ENCODE data around the gene CTBP2. TPM values are rescaled to one million over a fixed set of nuclear protein-coding genes. Genes with fewer than 3 reads are reported as not detected.

The CTBP2 gene
- total RNA-seq, 1 experiment from 2014 or later = 212 TPM

DNA sequence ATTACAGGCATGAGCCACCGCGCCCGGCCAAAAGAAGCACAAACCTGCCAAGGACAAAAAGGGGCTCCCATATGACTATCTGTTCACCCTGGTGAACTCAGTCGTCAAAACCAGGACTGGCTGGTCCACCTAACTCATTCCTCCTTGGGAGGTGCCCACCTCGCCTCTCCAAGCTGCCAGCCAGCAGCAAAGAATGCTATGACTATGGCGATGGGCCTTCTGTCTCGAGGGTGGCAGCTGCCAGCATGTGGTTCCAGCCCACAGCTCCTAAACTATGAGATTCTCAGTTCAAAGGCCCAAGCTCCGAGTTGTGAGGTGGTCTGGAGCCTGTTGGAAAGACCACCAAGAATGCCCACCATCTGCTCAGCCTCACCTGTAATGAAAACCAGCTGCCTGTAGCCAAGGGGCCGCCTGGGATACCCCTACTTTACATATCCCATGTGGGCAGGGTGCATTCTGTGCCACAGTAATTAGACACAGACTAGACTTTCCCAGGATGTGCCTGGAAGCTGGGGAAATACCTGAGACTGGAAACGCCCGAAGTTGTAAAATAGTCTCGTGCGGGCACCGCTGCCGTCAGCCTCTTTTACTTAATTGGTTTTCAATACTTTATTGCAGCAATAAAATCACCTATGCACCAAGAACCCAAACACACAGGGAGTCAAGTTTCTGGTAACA lies 147.4 kb downstream of the CTBP2 start:
- peaks cover 40 to 51% of the 10 kb centered on the region in 2 experiments for H3K4me1 Mint-ChIP-seq
- H3K27ac Mint-ChIP-seq = peak overlapping the region in 1 of 3 experiments; percentile 82; a peak in 2 of 7 replicates
- no CpG with 5 or more reads among the region's 15 CpGs for WGBS (ENCODE audit: extremely low coverage, insufficient read length, low lambda C conversion rate)

More for the DNA sequence above, 147.4 kb downstream of the CTBP2 start:
- no peak overlapping the region for H3K18ac ChIP-seq (ENCODE audit: insufficient read length, low read depth, low read length)
- Mint-ChIP-seq H3K36me3 (ENCODE audit: insufficient read depth in 1 of 3, low read depth in 3 of 3) (peaks cover 33 to 72% (median 55%) of the 10 kb centered on the region in 3 experiments), H3K9me3 (no peaks in the 10 kb centered on the region; a peak in 1 of 5 replicates), H3K27me3 (ENCODE audit: low read depth) (no peaks in the 10 kb centered on the region; the same call in 1 of the 2 replicates), H3K4me3 (no peak overlapping the region)
- H3K23ac ChIP-seq (ENCODE audit: insufficient read length, low read depth, low read length) = no peak overlapping the region
- H3K9ac ChIP-seq (ENCODE audit: extremely low read depth, insufficient read length, low read length) = no peak overlapping the region
- H4K5ac ChIP-seq (ENCODE audit: insufficient read length, low read depth, low read length) = no peak overlapping the region
- no peak overlapping the region for H2BK12ac ChIP-seq (ENCODE audit: insufficient read length, low read depth, low read length)
- no peak overlapping the region for H3K4me2 ChIP-seq (ENCODE audit: insufficient read depth, insufficient read length, low read length)
- no peaks in the 10 kb centered on the region for H3K27me3 ChIP-seq (ENCODE audit: insufficient read depth, low read length)
- H3K9me3 ChIP-seq (ENCODE audit: control insufficient read depth, low read depth, low read length) = no peaks in the 10 kb centered on the region
- no peak overlapping the region for H2BK5ac ChIP-seq (ENCODE audit: insufficient read length, low read length)
- H3K27ac ChIP-seq (ENCODE audit: insufficient read length, low read depth, low read length) = no peak overlapping the region
- DNase-seq = no peak
- no peak overlapping the region for H3T11ph ChIP-seq (ENCODE audit: low read length)
- H3K14ac ChIP-seq (ENCODE audit: insufficient read depth, low read length) = no peak overlapping the region
- H4K20me1 ChIP-seq (ENCODE audit: control insufficient read depth, insufficient read depth, insufficient read length) = no peaks in the 10 kb centered on the region
- H3K23me2 ChIP-seq (ENCODE audit: insufficient read length, low read depth, low read length, poor library complexity, severe bottlenecking) = no peaks in the 10 kb centered on the region
- H3K56ac ChIP-seq (ENCODE audit: insufficient read length, low read depth, low read length) = no peak overlapping the region
- no peak overlapping the region for H4K91ac ChIP-seq (ENCODE audit: insufficient read length, low read depth, low read length)
- peaks cover 11% of the 10 kb centered on the region for H3K79me1 ChIP-seq (ENCODE audit: insufficient read depth, low read depth, low read length, poor library complexity, severe bottlenecking)
- no peak overlapping the region for H2AFZ ChIP-seq (ENCODE audit: low read length)
- no peak overlapping the region for H2AK5ac ChIP-seq (ENCODE audit: insufficient read length, low read length)
- H2BK20ac ChIP-seq (ENCODE audit: low read depth, low read length, poor library complexity, severe bottlenecking) = no peak overlapping the region
- TF ChIP-seq, protein P1, sequence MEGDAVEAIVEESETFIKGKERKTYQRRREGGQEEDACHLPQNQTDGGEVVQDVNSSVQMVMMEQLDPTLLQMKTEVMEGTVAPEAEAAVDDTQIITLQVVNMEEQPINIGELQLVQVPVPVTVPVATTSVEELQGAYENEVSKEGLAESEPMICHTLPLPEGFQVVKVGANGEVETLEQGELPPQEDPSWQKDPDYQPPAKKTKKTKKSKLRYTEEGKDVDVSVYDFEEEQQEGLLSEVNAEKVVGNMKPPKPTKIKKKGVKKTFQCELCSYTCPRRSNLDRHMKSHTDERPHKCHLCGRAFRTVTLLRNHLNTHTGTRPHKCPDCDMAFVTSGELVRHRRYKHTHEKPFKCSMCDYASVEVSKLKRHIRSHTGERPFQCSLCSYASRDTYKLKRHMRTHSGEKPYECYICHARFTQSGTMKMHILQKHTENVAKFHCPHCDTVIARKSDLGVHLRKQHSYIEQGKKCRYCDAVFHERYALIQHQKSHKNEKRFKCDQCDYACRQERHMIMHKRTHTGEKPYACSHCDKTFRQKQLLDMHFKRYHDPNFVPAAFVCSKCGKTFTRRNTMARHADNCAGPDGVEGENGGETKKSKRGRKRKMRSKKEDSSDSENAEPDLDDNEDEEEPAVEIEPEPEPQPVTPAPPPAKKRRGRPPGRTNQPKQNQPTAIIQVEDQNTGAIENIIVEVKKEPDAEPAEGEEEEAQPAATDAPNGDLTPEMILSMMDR (conservative IDR thresholded peaks at IDR 0.05) = no peak
- no peak overlapping the region for H2BK120ac ChIP-seq (ENCODE audit: low read depth, low read length, poor library complexity, severe bottlenecking)
- no peak overlapping the region for H4K8ac ChIP-seq (replicated peaks; ENCODE audit: insufficient read length, low read depth, low read length)
- H3K4ac ChIP-seq (ENCODE audit: low read depth, low read length) = no peak overlapping the region
- H3K4me1 ChIP-seq (ENCODE audit: insufficient read depth, low read length) = no peaks in the 10 kb centered on the region; the same call in 1 of the 2 replicates
- peaks cover 36% of the 10 kb centered on the region; the same call in 1 of the 2 replicates for H3K79me2 ChIP-seq (ENCODE audit: insufficient read depth, low read length)
- H2BK15ac ChIP-seq (ENCODE audit: low read depth, low read length) = no peak overlapping the region
